GM12875 (cell line): ENCODE data around the gene FRMD4A.

Experiments
- H3K4me3 ChIP-seq: one replicate; pipeline ENCODE4 v1.5.1; 2011; ENCODE audit warnings: low read depth, low read length, control low read depth
- CTCF ChIP-seq: IDR thresholded peaks from 2 replicates; pipeline ENCODE4 v1.5.1; 2011; ENCODE audit warnings: low read depth, mild to moderate bottlenecking, control low read depth, inconsistent platforms, low read length, moderate library complexity, borderline replicate concordance; ENCODE audit not compliant: insufficient read depth

The FRMD4A gene

GRCh38 chr10:13801907-13802288, 528.8 kb downstream of the FRMD4A start:
- no peak overlapping the region for H3K4me3 ChIP-seq
- no peak for TF ChIP-seq CTCF

DNA sequence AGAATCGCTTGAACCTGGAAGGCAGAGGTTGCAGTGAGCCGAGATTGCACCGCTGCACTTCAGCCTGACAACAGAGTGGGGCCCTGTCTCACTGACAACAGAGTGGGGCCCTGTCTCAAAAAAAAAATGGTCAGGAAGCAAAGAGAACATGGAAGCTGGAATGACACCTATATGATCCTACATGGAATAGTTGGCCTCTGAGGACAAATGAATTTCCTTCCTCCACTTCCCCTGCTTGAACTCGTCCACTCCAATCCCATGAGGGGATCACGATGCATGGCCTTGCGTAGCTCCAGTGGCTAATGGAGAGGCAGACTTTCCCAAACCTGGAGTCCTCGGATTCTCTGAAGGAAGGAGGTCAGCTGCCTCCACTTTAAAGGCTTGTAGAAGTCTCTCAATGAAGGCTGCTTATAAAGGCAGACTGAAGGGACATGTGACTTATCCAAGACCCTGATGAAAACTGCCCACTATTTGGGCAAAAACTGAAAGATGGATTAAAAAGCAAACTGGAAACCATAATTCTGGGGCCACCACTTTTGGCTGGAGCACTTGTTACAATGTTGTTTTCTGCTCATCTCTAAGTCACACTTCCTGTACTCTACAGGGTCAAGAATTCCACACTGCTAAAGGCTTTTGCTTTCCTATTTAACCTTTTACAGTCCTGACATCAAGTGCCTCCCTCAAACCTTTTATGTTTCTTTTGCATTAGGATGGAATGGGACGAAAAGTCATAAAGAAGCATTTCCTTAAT, 529.4 kb downstream of the FRMD4A start:
- no peak for TF ChIP-seq CTCF

DNA sequence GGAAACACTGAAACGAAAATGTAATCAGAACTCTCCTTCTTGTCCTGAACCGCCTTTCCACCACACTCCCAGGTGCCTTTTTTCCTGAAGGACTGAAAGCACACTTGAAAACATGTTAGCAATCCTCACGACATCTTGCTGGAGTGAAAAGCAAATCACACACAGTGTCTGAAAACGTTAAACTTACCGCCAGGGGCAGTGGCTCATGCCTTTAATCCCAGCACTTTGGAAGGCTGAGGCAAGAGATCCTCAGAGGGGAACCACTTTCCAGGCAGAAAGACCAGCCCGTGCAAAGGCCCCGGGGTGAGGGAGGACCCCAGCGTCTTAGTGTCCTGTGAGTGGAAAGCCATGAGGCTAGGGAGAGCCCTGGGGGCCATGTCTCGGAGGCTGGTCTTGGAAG, 533.6 kb downstream of the FRMD4A start:
- no peak for TF ChIP-seq CTCF
- no peak overlapping the region for H3K4me3 ChIP-seq

More for the DNA sequence above, 529.4 kb downstream of the FRMD4A start:
- no peak overlapping the region for H3K4me3 ChIP-seq

DNA sequence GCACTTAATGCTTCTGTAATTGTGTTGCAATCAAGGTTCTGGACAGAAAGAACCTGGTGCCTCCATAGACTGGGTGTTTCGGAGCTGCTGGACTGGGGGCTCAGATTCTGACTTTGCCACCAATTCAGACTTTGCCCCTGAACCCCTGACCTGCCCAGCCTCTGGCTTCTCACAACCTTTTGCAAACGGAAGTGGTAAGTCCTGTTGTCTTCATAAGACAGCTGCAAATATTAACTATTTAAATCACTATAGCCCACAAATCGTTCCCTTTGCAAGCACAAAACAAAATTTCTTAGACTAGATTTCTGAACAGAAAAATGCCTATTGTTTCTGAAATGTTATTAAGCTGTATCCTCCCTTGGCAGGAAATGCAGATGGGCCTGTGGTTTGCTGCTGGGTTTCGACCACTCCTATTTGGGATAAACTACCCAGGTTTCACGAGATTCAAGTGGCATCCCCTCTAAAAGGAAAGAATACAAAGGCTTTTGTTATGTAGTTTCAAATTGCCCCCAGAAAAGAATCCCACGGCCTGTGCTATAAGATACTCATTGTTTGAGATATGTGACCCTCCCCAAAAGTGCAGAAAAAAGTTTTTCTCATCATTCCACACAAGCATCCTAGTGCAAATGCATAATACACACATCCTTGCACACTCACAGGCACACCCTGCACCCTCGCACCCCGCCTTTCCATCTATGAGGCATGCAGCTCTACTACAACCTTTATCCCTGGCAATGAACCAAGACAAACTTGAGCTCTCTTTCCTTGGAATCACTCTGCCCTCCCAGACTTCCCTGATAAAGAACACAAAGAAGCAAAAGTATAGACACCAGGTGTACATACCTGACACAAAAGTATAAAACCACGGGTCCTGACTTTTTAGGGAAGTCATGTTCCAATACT, 534.8 kb downstream of the FRMD4A start:
- TF ChIP-seq CTCF: no peak
- H3K4me3 ChIP-seq: no peak overlapping the region

GRCh38 chr10:13794992-13795612, 535.6 kb downstream of the FRMD4A start:
- no peak overlapping the region for H3K4me3 ChIP-seq
- TF ChIP-seq CTCF: no peak

DNA sequence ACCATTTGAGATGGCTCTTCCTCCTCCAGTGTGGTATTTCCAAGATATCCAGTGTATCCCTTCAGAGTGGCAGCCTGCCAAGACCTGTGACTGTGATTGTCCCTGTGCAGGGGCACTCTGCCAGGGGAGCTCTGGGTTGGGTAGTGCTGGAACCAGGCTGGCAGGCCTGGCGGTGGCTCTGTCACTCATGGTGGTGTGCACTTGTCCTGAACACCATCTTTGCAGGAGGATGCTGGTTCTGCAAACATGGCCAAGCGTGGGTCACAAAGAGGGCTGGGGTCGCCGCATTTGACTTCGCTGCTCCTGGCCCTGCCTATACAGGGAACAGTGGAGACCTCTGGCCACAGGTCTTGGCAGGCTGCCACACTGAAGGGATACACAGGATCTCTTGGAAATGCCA, 538.7 kb downstream of the FRMD4A start:
- H3K4me3 ChIP-seq: no peak overlapping the region
- TF ChIP-seq CTCF: no peak

DNA sequence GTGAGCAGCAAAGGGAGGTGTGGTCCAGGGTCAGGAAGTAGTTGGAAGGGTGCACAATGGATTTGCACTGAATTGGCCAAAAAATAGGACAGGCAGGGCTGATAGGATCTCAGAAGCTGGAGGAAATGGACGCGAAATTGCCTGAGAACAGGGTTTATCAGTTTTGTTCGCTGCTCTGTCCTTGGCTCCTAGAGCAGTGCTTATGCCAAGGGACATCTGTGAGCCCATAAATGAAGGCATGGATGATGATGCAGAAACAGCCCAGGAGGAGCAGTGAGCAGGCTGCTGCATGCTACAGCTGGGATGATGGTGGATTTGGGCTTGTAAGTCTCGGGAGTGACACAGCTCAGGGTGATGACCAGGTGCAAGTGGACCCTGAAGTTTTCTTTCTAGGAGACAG, 539.2 kb downstream of the FRMD4A start:
- TF ChIP-seq CTCF: no peak
- no peak overlapping the region for H3K4me3 ChIP-seq
